ENCODE measurements around the gene PCNT. TPM values are rescaled to one million over a fixed set of nuclear protein-coding genes. Genes with fewer than 3 reads are reported as not detected.

PCNT gene
- total RNA-seq, 1 donor: 19.2 TPM

- H2AFZ ChIP-seq (ENCODE audit: low read length): no peak overlapping the region
- DNase-seq (ENCODE audit: insufficient read length, low spot score, missing footprints): no peak
- H3K36me3 ChIP-seq (ENCODE audit: insufficient read depth, low read length): peaks cover 1% of the 10 kb centered on the region
- H4K20me1 ChIP-seq (ENCODE audit: insufficient read depth, low read length): peaks cover 9% of the 10 kb centered on the region
- no peak overlapping the region for H3K27ac ChIP-seq (ENCODE audit: low read depth, low read length)
- H3K9me3 ChIP-seq (ENCODE audit: low read depth, low read length): no peaks in the 10 kb centered on the region
- no peak overlapping the region for H3K4me3 ChIP-seq (ENCODE audit: insufficient read depth, low read length)
- H3K79me2 ChIP-seq (ENCODE audit: insufficient read depth, low read length): peaks cover 68% of the 10 kb centered on the region
- no peaks in the 10 kb centered on the region for H3K4me1 ChIP-seq (ENCODE audit: insufficient read depth, low read length)
- H3K27me3 ChIP-seq (ENCODE audit: insufficient read depth, low read length): no peaks in the 10 kb centered on the region
- no peak overlapping the region for H3K4me2 ChIP-seq (ENCODE audit: insufficient read depth, low read length)
- TF ChIP-seq CTCF (IDR thresholded peaks at IDR 0.05; ENCODE audit: extremely low read depth, low read depth, low read length): no peak
These were observed 150.4 kb downstream of the PCNT start for GRCh38 chr21:46474382-46474781.

GRCh38 chr21:46475296-46475695, 151.3 kb downstream of the PCNT start:
- Histone ChIP-seq H3K4me3 (ENCODE audit: insufficient read depth, low read length) (no peak overlapping the region), H3K4me1 (ENCODE audit: insufficient read depth, low read length) (no peaks in the 10 kb centered on the region), H3K36me3 (ENCODE audit: insufficient read depth, low read length) (no peaks in the 10 kb centered on the region), H3K4me2 (ENCODE audit: insufficient read depth, low read length) (no peak overlapping the region), H2AFZ (ENCODE audit: low read length) (no peak overlapping the region), H4K20me1 (ENCODE audit: insufficient read depth, low read length) (peaks cover 9% of the 10 kb centered on the region), H3K79me2 (ENCODE audit: insufficient read depth, low read length) (peaks cover 73% of the 10 kb centered on the region), H3K9me3 (ENCODE audit: low read depth, low read length) (no peaks in the 10 kb centered on the region), H3K27ac (ENCODE audit: low read depth, low read length) (no peak overlapping the region), H3K27me3 (ENCODE audit: insufficient read depth, low read length) (no peaks in the 10 kb centered on the region)
- DNase-seq (ENCODE audit: insufficient read length, low spot score, missing footprints): no peak
- no peak for TF ChIP-seq CTCF (IDR thresholded peaks at IDR 0.05; ENCODE audit: extremely low read depth, low read depth, low read length)

GRCh38 chr21:46477765-46478164, 153.8 kb downstream of the PCNT start:
- Histone ChIP-seq H2AFZ (ENCODE audit: low read length) (no peak overlapping the region), H4K20me1 (ENCODE audit: insufficient read depth, low read length) (peaks cover 14% of the 10 kb centered on the region), H3K36me3 (ENCODE audit: insufficient read depth, low read length) (no peaks in the 10 kb centered on the region), H3K79me2 (ENCODE audit: insufficient read depth, low read length) (peaks cover 75% of the 10 kb centered on the region), H3K27ac (ENCODE audit: low read depth, low read length) (no peak overlapping the region), H3K9me3 (ENCODE audit: low read depth, low read length) (no peaks in the 10 kb centered on the region), H3K4me2 (ENCODE audit: insufficient read depth, low read length) (no peak overlapping the region), H3K4me1 (ENCODE audit: insufficient read depth, low read length) (no peaks in the 10 kb centered on the region), H3K27me3 (ENCODE audit: insufficient read depth, low read length) (no peaks in the 10 kb centered on the region), H3K4me3 (ENCODE audit: insufficient read depth, low read length) (no peak overlapping the region)
- peak; percentile 34 for DNase-seq (ENCODE audit: insufficient read length, low spot score, missing footprints)
- no peak for TF ChIP-seq CTCF (IDR thresholded peaks at IDR 0.05; ENCODE audit: extremely low read depth, low read depth, low read length)

- peaks cover 16% of the 10 kb centered on the region for H4K20me1 ChIP-seq (ENCODE audit: insufficient read depth, low read length)
- H2AFZ ChIP-seq (ENCODE audit: low read length): no peak overlapping the region
- no peaks in the 10 kb centered on the region for H3K4me1 ChIP-seq (ENCODE audit: insufficient read depth, low read length)
- H3K4me2 ChIP-seq (ENCODE audit: insufficient read depth, low read length): no peak overlapping the region
- H3K79me2 ChIP-seq (ENCODE audit: insufficient read depth, low read length): peaks cover 80% of the 10 kb centered on the region
- H3K36me3 ChIP-seq (ENCODE audit: insufficient read depth, low read length): no peaks in the 10 kb centered on the region
- TF ChIP-seq CTCF (IDR thresholded peaks at IDR 0.05; ENCODE audit: extremely low read depth, low read depth, low read length): no peak
- H3K9me3 ChIP-seq (ENCODE audit: low read depth, low read length): no peaks in the 10 kb centered on the region
- no peak overlapping the region for H3K4me3 ChIP-seq (ENCODE audit: insufficient read depth, low read length)
- H3K27me3 ChIP-seq (ENCODE audit: insufficient read depth, low read length): no peaks in the 10 kb centered on the region
- H3K27ac ChIP-seq (ENCODE audit: low read depth, low read length): no peak overlapping the region
- DNase-seq (ENCODE audit: insufficient read length, low spot score, missing footprints): no peak
These were observed 155.0 kb downstream of the PCNT start for GRCh38 chr21:46478910-46479309.
